Measurements from ENCODE around the gene ASCL2. TPM values are rescaled to one million over a fixed set of nuclear protein-coding genes. Genes with fewer than 3 reads are reported as not detected.

Gene ASCL2
- total RNA-seq, 1 donor from 2014 or later: 0.54 TPM

- intact Hi-C loops (cut with micrococcal nuclease): no loop called here
- no peak overlapping the region for H3K27ac Mint-ChIP-seq
- DNase-seq (ENCODE audit: low spot score): no peak
- no peak overlapping the region for H3K4me3 Mint-ChIP-seq
- H3K27me3 Mint-ChIP-seq (ENCODE audit: insufficient read depth): no peaks in the 10 kb centered on the region
- H3K9me3 Mint-ChIP-seq: no peaks in the 10 kb centered on the region
- peaks cover 15% of the 10 kb centered on the region for H3K4me1 Mint-ChIP-seq (ENCODE audit: low read depth)
- no peaks in the 10 kb centered on the region for H3K36me3 Mint-ChIP-seq (ENCODE audit: low read depth)
Measured at GRCh38 chr11:2261436-2262230, 8.8 kb downstream of the ASCL2 start.

- no peak overlapping the region for H3K27ac Mint-ChIP-seq
- H3K36me3 Mint-ChIP-seq (ENCODE audit: low read depth): no peaks in the 10 kb centered on the region
- H3K4me3 Mint-ChIP-seq: no peak overlapping the region
- peaks cover 6% of the 10 kb centered on the region for H3K4me1 Mint-ChIP-seq (ENCODE audit: low read depth)
- H3K9me3 Mint-ChIP-seq: no peaks in the 10 kb centered on the region
- no peak for DNase-seq (ENCODE audit: low spot score)
- intact Hi-C loops (cut with micrococcal nuclease): no loop called here
- H3K27me3 Mint-ChIP-seq (ENCODE audit: insufficient read depth): no peaks in the 10 kb centered on the region
Measured at GRCh38 chr11:2260491-2261364, 9.7 kb downstream of the ASCL2 start.

GRCh38 chr11:2259897-2260451, 10.4 kb downstream of the ASCL2 start:
- no peak overlapping the region for H3K27ac Mint-ChIP-seq
- no peaks in the 10 kb centered on the region for H3K9me3 Mint-ChIP-seq
- no peaks in the 10 kb centered on the region for H3K27me3 Mint-ChIP-seq (ENCODE audit: insufficient read depth)
- H3K4me1 Mint-ChIP-seq (ENCODE audit: low read depth): no peaks in the 10 kb centered on the region
- no peaks in the 10 kb centered on the region for H3K36me3 Mint-ChIP-seq (ENCODE audit: low read depth)
- intact Hi-C loops (cut with micrococcal nuclease): no loop called here
- no peak for DNase-seq (ENCODE audit: low spot score)
- H3K4me3 Mint-ChIP-seq: no peak overlapping the region

GRCh38 chr11:2259466-2259830, 10.9 kb downstream of the ASCL2 start:
- intact Hi-C loops (cut with micrococcal nuclease): no loop called here
- no peak for DNase-seq (ENCODE audit: low spot score)
- H3K4me1 Mint-ChIP-seq (ENCODE audit: low read depth): no peaks in the 10 kb centered on the region
- no peak overlapping the region for H3K27ac Mint-ChIP-seq
- H3K9me3 Mint-ChIP-seq: no peaks in the 10 kb centered on the region
- no peak overlapping the region for H3K4me3 Mint-ChIP-seq
- no peaks in the 10 kb centered on the region for H3K36me3 Mint-ChIP-seq (ENCODE audit: low read depth)
- H3K27me3 Mint-ChIP-seq (ENCODE audit: insufficient read depth): no peaks in the 10 kb centered on the region

DNA sequence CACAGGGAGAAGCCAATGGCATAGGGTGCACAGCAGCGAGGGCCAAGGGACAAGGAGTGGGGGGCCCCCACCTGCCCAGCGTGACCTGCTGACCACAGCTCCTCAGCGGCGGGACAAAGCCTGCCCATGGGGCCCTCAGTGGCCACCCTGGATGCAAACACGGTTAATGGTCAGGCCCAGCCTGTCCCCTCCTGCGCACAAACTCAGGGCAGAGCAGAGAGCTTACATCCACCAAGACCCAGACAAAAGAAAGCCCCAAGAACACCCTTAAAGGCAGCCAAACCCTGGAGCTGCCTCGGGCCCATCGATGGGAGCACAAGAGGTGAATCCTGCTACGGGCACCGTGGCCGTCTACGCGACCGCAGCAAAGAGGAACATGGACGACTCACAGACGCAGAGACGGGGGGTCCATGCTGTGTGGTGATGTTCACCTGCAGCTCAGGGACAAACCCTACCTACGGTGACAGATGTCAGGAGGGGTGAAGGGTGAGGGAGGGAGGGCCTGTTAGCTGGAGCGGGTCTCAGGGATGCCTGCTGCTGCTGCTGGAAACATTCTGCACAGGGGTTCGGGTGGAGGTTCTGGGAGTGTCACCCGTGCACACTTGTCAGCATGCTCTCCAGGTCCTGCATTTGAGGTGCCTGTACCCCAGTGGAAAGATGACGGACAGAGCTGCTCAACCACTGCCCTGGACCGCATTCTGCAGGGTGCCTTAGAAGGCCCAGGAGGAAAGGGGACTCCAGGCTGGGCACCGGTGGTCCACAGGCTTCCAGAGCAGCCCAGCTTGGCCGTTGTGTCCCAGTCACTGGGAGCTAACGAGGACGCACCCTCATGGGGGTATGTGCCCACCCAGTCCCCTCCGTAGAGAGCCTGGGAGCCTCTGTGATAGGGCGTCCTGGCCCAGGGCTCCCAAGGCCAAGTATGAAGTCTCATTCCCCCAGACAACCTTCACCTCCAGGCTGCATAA, 11.6 kb downstream of the ASCL2 start:
- Mint-ChIP-seq H3K27me3 (ENCODE audit: insufficient read depth) (no peaks in the 10 kb centered on the region), H3K36me3 (ENCODE audit: low read depth) (no peaks in the 10 kb centered on the region), H3K9me3 (no peaks in the 10 kb centered on the region), H3K27ac (no peak overlapping the region), H3K4me1 (ENCODE audit: low read depth) (no peaks in the 10 kb centered on the region), H3K4me3 (no peak overlapping the region)
- DNase-seq (ENCODE audit: low spot score): no peak
- intact Hi-C loops (cut with micrococcal nuclease): no loop called here

DNA sequence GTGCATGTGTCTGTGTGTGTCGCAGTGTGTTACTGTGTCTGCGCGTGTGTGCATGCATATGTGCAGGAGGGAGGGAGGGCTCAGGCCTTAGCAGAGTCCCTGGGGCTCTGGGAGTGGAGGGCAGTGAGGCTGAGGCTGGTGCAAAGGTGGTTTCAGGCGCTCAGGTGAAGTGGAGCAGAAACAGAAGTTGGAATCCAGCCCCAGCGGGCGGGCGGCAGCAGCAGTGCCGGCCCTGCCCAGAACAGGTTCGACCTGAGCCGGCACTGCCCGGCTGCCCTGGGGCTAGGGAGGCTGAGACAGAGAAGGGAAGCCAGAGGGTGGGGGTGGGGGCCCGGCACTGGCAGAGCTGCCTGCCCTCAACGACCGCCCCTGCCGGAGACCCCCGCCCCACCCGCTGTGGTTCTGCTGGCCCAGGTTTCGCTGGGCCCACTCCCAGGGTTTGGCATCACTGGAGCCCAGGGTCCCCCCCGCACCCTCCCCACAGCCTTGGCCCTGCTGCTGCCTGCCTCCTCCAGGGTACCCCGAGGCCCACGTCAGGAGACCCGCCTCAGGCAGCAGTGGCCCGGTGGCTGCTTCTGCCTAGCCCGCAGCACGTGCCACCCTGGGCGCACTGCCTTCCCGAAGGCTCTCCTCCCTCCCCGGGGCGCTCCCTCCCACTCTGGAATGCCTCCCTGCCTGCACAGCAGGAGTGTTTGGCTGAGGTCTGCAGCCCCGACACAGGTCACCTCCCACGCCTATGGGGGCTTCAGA, 13.3 kb downstream of the ASCL2 start:
- Mint-ChIP-seq H3K4me1 (ENCODE audit: low read depth) (no peaks in the 10 kb centered on the region), H3K9me3 (no peaks in the 10 kb centered on the region), H3K36me3 (ENCODE audit: low read depth) (no peaks in the 10 kb centered on the region), H3K27ac (no peak overlapping the region), H3K4me3 (no peak overlapping the region), H3K27me3 (ENCODE audit: insufficient read depth) (peaks cover 2% of the 10 kb centered on the region)
- no peak for DNase-seq (ENCODE audit: low spot score)
- intact Hi-C loops (cut with micrococcal nuclease): no loop called here

GRCh38 chr11:2256293-2256913, 14.0 kb downstream of the ASCL2 start:
- intact Hi-C loops (cut with micrococcal nuclease): no loop called here
- Mint-ChIP-seq H3K4me3 (no peak overlapping the region), H3K27me3 (ENCODE audit: insufficient read depth) (peaks cover 2% of the 10 kb centered on the region), H3K27ac (no peak overlapping the region), H3K4me1 (ENCODE audit: low read depth) (no peaks in the 10 kb centered on the region), H3K36me3 (ENCODE audit: low read depth) (no peaks in the 10 kb centered on the region), H3K9me3 (no peaks in the 10 kb centered on the region)
- DNase-seq (ENCODE audit: low spot score): no peak

- no peaks in the 10 kb centered on the region for H3K36me3 Mint-ChIP-seq (ENCODE audit: low read depth)
- no peaks in the 10 kb centered on the region for H3K4me1 Mint-ChIP-seq (ENCODE audit: low read depth)
- H3K27ac Mint-ChIP-seq: no peak overlapping the region
- no peaks in the 10 kb centered on the region for H3K9me3 Mint-ChIP-seq
- DNase-seq (ENCODE audit: low spot score): no peak
- peaks cover 2% of the 10 kb centered on the region for H3K27me3 Mint-ChIP-seq (ENCODE audit: insufficient read depth)
- intact Hi-C loops (cut with micrococcal nuclease): no loop called here
- no peak overlapping the region for H3K4me3 Mint-ChIP-seq
Measured at GRCh38 chr11:2252018-2252417, 18.4 kb downstream of the ASCL2 start.

DNA sequence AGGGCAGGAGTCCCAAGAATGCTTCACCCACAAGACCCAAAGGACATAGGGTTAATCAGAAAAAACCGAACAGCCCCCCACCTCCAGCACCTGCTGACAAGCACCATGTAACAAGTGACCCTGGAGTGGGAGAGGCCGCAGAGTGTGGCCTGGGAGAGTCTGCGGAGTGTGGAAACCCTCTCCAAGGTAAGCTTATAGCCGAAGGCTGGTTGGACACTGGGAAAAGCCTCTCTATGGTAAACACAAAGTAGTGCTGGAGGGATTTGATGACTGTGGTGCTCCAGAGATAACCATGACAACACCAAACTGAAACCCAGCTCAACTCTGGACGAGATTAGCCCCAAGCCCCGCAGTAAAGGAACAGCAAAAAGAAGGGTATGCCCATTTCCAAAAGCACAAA, 19.2 kb downstream of the ASCL2 start:
- Mint-ChIP-seq H3K9me3 (no peaks in the 10 kb centered on the region), H3K27ac (no peak overlapping the region), H3K36me3 (ENCODE audit: low read depth) (no peaks in the 10 kb centered on the region), H3K4me3 (no peak overlapping the region), H3K27me3 (ENCODE audit: insufficient read depth) (peaks cover 2% of the 10 kb centered on the region), H3K4me1 (ENCODE audit: low read depth) (no peaks in the 10 kb centered on the region)
- intact Hi-C loops (cut with micrococcal nuclease): no loop called here
- no peak for DNase-seq (ENCODE audit: low spot score)

DNA sequence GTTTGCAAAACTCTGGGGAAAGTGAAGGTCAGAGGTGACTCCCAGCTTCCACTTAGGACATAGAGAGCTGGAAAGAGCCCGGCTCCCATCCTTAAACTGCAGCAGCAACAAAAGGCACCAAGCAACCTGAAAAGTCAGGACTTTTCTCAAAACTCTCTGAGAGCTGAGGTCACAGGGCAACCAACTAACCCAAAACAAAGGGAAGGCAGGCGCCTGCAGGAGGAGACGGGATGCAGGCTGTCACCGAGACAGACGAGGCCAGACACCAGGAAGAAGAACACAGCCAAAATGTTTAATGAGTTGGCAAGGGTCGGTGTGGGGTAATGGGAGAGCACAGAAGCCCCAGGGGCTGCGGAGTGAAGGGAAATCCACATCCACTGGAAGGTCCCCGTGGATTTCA, 19.9 kb downstream of the ASCL2 start:
- Mint-ChIP-seq H3K27ac (no peak overlapping the region), H3K27me3 (ENCODE audit: insufficient read depth) (peaks cover 2% of the 10 kb centered on the region), H3K4me1 (ENCODE audit: low read depth) (no peaks in the 10 kb centered on the region), H3K36me3 (ENCODE audit: low read depth) (no peaks in the 10 kb centered on the region), H3K9me3 (no peaks in the 10 kb centered on the region), H3K4me3 (no peak overlapping the region)
- intact Hi-C loops (cut with micrococcal nuclease): no loop called here
- DNase-seq (ENCODE audit: low spot score): no peak

DNA sequence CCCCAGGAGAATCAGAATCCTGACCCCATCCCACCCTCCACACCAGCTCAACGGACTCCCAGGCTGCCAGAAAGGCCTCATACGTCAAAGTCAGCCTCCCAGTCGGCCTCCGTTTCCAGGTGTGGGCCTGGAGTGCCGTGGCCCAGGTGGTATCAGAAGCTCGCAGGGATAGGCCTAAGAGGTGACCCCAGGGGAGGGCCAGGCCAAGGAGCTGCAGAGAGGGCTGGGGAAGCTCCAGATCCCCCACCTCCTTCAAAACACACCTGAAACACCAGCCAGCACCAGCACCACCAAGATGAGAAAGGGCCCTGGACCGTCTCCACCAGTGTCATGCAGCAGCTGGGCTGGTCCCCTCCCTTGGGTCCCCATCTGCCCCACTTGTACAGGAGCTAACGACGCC, 20.3 kb downstream of the ASCL2 start:
- Mint-ChIP-seq H3K27me3 (ENCODE audit: insufficient read depth) (peaks cover 7% of the 10 kb centered on the region), H3K4me1 (ENCODE audit: low read depth) (no peaks in the 10 kb centered on the region), H3K36me3 (ENCODE audit: low read depth) (no peaks in the 10 kb centered on the region), H3K27ac (no peak overlapping the region), H3K4me3 (no peak overlapping the region), H3K9me3 (no peaks in the 10 kb centered on the region)
- intact Hi-C loops (cut with micrococcal nuclease): no loop called here
- no peak for DNase-seq (ENCODE audit: low spot score)
